ENCODE data around the gene GSTCD. TPM values are rescaled to one million over a fixed set of nuclear protein-coding genes. Genes with fewer than 3 reads are reported as not detected.

The GSTCD gene
- total RNA-seq, 1 experiment from 2014 or later = 17.9 TPM

- Histone ChIP-seq H2BK20ac (ENCODE audit: low read depth, low read length, poor library complexity, severe bottlenecking) (no peak overlapping the region), H3K9me3 (ENCODE audit: control insufficient read depth, low read depth, low read length) (no peaks in the 10 kb centered on the region), H3K23ac (ENCODE audit: insufficient read length, low read depth, low read length) (no peak overlapping the region), H2AK5ac (ENCODE audit: insufficient read length, low read length) (no peak overlapping the region), H3K9ac (ENCODE audit: extremely low read depth, insufficient read length, low read length) (peak overlapping the region; percentile 90), H3K79me1 (ENCODE audit: insufficient read depth, low read depth, low read length, poor library complexity, severe bottlenecking) (no peaks in the 10 kb centered on the region), H4K8ac (replicated peaks; ENCODE audit: insufficient read length, low read depth, low read length) (no peak overlapping the region), H3K4me2 (ENCODE audit: insufficient read depth, insufficient read length, low read length) (peak overlapping the region; percentile 94), H4K20me1 (ENCODE audit: control insufficient read depth, insufficient read depth, insufficient read length) (no peaks in the 10 kb centered on the region), H3K27ac (ENCODE audit: insufficient read length, low read depth, low read length) (peak overlapping the region; percentile 9), H4K5ac (ENCODE audit: insufficient read length, low read depth, low read length) (no peak overlapping the region), H3K79me2 (ENCODE audit: insufficient read depth, low read length) (no peaks in the 10 kb centered on the region; the same call in 1 of the 2 replicates), H2AFZ (ENCODE audit: low read length) (peak overlapping the region; percentile 62), H2BK5ac (ENCODE audit: insufficient read length, low read length) (no peak overlapping the region), H3T11ph (ENCODE audit: low read length) (no peak overlapping the region), H3K4ac (ENCODE audit: low read depth, low read length) (no peak overlapping the region; the same call in 1 of the 2 replicates), H3K4me1 (ENCODE audit: insufficient read depth, low read length) (no peaks in the 10 kb centered on the region), H2BK15ac (ENCODE audit: low read depth, low read length) (no peak overlapping the region), H3K56ac (ENCODE audit: insufficient read length, low read depth, low read length) (no peak overlapping the region), H3K14ac (ENCODE audit: insufficient read depth, low read length) (peak overlapping the region; percentile 96; the same call in 1 of the 2 replicates), H2BK120ac (ENCODE audit: low read depth, low read length, poor library complexity, severe bottlenecking) (no peak overlapping the region), H4K91ac (ENCODE audit: insufficient read length, low read depth, low read length) (no peak overlapping the region), H3K27me3 (ENCODE audit: insufficient read depth, low read length) (no peaks in the 10 kb centered on the region), H3K23me2 (ENCODE audit: insufficient read length, low read depth, low read length, poor library complexity, severe bottlenecking) (peaks cover 7% of the 10 kb centered on the region), H3K18ac (ENCODE audit: insufficient read length, low read depth, low read length) (peak overlapping the region; percentile 96), H2BK12ac (ENCODE audit: insufficient read length, low read depth, low read length) (no peak overlapping the region)
- Mint-ChIP-seq H3K4me3 (peak overlapping the region; percentile 97), H3K4me1 (peaks cover 10% of the 10 kb centered on the region in 2 experiments), H3K27me3 (ENCODE audit: low read depth) (no peaks in the 10 kb centered on the region), H3K9me3 (no peaks in the 10 kb centered on the region; a peak in 1 of 5 replicates), H3K27ac (peak overlapping the region; percentile 59 to 98 (median 95); a peak in 6 of 7 replicates), H3K36me3 (ENCODE audit: insufficient read depth in 1 of 3, low read depth in 3 of 3) (peaks cover 0 to 1% (median 0%) of the 10 kb centered on the region in 3 experiments; a peak in 2 of 7 replicates)
- DNase-seq = no peak
- TF ChIP-seq, protein P1, sequence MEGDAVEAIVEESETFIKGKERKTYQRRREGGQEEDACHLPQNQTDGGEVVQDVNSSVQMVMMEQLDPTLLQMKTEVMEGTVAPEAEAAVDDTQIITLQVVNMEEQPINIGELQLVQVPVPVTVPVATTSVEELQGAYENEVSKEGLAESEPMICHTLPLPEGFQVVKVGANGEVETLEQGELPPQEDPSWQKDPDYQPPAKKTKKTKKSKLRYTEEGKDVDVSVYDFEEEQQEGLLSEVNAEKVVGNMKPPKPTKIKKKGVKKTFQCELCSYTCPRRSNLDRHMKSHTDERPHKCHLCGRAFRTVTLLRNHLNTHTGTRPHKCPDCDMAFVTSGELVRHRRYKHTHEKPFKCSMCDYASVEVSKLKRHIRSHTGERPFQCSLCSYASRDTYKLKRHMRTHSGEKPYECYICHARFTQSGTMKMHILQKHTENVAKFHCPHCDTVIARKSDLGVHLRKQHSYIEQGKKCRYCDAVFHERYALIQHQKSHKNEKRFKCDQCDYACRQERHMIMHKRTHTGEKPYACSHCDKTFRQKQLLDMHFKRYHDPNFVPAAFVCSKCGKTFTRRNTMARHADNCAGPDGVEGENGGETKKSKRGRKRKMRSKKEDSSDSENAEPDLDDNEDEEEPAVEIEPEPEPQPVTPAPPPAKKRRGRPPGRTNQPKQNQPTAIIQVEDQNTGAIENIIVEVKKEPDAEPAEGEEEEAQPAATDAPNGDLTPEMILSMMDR (conservative IDR thresholded peaks at IDR 0.05) = no peak
- no CpG with 5 or more reads among the region's 11 CpGs for WGBS (ENCODE audit: extremely low coverage, insufficient read length, low lambda C conversion rate)
Observed at GRCh38 chr4:105709081-105709450, 482 bp downstream of the GSTCD start.
